ENCODE measurements around the gene GFRA4.

The GFRA4 gene

DNA sequence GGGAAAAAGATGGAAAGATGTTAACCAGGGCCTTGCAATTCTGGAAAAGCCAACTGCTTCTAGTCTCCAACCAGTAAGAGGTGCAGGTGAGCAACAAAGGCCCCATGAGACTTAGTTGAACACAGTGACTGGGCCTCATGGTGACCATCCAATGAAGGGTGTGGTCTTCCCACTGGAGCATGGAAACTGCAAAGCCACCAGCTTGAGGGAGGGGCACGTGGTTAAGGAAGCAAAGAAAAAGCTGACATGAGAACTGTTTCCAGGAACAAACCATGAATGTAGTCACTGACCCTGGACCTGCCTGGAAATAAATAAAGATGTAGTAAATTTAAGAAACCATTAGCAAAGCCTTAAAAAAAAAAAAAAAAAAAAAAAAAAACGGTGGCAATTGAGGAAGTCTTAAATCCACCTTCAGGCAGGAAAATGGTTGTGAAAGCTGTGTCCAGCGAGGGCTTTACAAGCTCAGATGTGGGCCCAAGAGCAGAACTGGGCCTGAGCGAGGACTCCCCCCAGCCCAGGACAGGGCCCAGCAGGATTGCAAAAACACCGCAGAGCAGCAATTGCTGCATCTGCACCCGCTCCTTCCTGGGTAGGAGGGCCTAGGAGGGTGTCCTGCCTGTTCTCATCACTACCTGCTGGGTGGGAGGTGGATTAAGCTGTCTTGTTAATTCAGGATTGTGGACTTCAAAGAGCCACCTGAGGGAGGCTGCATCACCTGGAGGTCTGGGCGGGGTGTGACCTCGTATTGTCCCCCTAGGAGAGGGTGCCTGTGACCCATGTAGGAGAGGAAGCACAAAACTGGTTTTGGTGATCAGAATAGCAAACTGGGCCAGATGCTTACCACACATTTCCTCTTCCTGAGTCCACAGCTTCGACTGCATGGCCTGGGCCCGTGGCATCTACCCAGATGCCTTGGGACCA lies 10.3 kb downstream of the GFRA4 start:
- DNase-seq (ENCODE audit: low spot score) = no peak

DNA sequence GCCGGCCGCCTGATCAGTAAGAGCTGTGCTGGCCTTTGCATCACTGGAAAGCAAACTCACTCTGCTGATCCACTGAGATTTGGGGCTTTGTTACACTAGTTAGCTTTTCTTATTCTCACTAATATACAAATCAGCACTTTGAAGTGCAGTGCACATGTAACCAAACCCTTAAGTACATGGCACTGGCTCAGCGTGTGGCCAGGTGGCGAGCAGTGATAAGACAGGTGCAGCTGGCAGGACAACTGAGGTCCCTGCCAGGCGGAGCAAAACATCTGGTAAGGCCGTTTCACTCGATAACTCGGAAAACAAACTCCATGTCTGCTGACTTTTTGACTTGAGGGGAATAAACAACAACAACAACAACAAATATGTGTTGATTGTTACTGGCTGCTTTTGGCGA lies 11.0 kb downstream of the GFRA4 start:
- DNase-seq (ENCODE audit: low spot score) = no peak

DNA sequence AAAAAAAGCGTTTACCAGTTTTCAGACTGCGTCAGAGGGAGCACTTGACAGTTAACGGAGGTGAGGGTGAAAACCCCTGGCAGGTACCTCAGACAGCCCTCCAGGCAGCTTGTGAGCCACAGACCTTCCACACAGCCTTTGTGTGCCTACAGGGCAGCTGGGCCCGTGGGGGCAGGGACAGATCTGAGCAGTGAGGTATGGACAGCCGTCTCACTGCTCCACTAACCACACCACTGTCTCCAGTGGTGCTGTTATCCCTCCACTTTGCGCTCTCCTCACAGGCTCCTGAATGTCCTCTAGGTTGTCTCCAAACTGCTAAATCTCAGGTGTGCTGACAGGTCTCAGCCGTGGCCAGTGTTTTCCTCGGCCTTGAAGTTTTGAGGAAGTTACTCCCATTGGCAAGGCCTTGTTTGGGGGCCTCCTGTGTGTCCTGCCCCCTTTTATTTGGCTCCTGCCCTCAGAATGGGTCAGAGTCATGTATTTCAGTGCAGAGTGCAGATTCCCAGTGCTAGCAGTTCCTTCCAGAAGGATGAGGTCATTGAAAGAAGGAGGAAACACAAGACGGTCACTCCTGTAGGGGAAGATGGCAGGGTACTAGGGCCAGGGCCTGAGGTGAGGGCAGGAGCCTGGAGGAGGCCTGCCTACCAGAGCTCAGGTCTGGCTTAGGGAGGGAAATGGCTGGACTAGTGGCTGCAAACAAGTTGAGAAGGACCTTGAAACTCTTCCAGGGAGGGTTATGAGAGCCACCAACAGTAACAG lies 11.8 kb downstream of the GFRA4 start:
- no peak for DNase-seq (ENCODE audit: low spot score)

DNA sequence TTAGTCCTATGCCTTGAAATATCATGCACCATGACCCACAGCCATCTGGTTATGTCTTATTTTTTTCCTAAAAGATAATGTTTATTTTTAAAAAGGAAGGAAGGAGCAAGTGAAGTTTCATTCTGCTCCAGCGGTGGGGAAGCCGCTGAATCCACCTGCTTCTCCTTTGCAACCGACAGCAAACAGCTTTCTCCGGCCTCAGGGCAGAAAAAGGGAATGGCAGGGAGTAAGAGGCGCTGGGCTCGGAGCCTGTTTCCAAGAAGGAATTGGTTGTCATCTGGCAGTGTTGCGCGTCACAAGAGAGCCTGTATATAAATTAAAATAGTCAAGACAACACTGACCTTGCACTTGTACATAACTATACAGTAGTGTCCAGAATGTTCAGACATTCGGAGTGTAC lies 14.2 kb downstream of the GFRA4 start:
- no peak for DNase-seq (ENCODE audit: low spot score)

DNA sequence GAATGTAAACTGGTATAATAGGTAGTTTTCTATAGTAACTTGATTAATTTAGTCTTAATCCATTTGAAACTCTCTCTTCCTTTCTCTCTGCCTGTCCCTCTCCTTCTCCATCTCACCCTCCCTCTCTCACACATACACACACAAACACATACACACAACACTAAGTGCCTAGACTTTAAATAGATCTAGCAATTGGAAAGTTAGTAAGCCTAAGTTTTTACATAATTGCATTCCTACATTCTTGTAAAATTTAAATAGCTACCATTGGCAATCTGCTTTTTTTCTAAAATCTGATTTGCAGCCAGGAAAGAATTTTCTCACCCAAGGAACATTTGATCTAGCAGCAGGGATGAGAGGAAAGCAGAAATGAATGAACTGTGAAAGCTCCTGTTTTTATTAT lies 15.7 kb downstream of the GFRA4 start:
- DNase-seq (ENCODE audit: low spot score) = no peak

DNA sequence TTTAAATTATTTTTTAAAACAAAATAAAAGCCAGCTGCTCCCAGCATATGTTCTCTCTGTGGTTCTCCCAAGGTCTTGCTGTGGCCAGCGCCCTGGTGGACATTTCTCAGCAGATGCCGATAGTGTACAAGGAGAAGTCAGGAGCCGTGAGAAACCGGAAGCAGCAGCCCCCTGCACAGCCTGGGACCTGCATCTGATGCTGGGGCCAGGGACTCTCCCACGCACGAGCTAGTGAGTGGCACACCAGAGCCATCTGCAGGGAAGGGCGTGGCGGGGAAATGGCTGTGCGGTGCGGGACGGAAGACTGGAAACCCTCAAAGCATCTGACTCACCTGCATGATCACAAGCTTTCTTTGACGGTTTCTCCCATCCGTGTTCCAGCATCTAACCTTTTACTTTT lies 16.5 kb downstream of the GFRA4 start:
- DNase-seq (ENCODE audit: low spot score) = no peak

DNA sequence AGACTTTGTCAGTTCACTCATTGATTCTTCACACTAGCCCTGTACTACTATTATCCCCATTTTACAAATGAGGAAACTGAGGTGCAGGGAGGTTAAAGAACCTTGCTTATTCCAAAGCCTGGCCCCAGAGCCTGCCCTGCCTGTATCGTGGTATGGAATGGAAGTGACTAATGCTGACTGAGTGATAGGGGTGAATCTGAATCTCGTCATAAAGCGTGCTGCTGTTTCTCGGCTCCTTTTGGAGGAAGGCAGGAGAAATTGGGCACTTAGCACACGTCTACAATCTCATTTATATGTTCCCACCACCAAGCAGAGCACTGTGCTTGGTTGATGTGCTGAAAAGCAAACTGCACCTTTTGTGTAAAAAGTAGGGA lies 17.1 kb downstream of the GFRA4 start:
- no peak for DNase-seq (ENCODE audit: low spot score)

DNA sequence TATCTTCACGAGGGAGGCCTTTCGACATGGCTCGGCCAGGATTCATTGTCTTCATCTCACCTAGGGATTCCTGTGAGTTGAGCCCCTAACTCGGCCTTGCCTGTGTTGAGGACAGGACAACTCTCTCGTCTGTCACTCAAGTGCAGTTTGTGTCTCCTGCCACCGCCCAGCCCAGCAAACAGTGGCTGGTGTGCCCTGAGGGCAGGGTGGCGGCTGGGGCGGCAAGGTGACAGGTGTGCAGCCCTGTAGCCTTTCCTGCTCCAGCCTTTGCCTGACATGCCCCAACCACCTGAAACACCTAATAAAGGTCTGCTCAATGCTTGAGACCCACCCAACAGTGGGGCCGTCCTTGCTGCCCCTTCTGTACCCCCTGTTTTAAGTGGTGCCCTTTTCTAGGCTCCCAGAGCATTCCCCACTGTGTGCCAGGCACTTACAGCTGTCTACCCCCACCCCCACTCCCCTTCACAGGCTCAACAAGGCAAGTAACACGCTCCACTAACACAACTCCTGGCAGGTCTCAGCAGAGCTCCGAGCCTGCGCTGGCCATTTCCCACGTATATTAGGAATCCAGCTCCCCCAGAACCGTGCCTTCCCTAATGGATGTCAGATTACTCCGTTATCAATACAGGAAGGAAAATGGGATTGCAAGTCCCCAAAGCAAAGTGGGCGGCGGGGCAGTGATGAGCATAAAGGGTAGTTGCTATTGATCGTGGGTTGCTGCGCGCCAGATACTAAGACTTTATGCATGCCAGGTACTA lies 17.7 kb downstream of the GFRA4 start:
- no peak for DNase-seq (ENCODE audit: low spot score)

DNA sequence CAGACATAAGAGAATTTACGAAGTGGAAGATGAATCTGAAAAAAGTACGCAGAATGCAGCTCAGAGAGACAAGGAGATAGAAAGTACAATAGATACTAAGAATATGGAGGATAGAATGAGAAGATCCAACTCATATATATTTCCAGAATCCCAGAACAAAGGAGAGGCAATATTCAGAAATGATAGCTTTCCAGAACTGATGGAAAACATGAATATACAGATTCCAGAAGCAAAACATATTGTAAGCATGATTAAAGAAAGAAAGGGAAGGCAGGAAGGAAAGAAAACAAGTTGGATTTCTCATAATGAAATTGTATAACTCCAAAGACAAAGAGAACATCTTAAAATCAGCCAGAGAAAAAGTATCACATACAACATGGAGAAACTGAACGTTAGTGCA lies 22.9 kb downstream of the GFRA4 start:
- no peak for DNase-seq (ENCODE audit: low spot score)

DNA sequence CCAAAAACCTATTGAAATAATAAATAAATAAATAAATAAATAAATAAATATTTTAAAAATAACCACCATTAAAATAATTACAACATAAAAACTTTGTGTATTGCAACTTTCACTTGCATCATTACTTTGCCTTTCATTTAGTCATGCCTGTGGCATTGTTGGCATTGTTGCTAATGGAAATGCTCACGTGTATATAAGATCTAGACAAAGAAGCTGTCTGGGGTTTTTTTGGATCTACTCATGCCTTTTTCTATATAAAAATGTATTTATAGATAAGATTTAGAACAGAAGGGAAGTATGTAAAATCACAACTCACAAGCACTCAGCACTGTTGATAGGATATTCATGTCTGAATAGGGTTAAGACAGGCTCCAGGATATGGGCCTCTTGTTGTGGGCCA lies 27.9 kb downstream of the GFRA4 start:
- no peak for DNase-seq (ENCODE audit: low spot score)

DNA sequence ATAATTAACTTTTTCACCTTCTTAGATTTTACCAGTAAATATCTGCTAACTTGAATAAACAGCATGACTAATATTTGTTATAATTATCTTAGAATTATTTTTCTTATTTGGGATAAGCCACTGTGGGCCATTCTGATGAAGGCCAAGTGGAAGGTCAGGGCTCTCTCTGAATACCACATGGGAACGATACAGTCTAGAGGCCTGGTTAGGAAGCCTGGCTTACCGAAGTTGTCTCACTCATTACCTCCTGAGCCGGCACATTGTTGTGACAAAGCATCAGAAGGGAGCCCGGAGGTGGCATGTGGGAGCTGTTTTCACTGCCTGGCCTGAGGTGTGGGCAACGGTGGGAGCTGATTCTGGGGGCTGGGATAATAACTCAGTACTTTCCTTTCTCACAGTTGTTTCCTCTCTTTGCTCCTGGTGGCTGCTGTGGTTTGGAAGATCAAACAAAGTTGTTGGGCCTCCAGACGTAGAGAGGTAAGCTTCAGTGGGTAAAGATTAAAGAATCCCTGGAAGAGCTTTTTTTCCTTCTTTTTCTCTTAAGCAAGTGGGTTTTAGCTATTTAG lies 29.2 kb downstream of the GFRA4 start:
- DNase-seq (ENCODE audit: low spot score) = no peak

DNA sequence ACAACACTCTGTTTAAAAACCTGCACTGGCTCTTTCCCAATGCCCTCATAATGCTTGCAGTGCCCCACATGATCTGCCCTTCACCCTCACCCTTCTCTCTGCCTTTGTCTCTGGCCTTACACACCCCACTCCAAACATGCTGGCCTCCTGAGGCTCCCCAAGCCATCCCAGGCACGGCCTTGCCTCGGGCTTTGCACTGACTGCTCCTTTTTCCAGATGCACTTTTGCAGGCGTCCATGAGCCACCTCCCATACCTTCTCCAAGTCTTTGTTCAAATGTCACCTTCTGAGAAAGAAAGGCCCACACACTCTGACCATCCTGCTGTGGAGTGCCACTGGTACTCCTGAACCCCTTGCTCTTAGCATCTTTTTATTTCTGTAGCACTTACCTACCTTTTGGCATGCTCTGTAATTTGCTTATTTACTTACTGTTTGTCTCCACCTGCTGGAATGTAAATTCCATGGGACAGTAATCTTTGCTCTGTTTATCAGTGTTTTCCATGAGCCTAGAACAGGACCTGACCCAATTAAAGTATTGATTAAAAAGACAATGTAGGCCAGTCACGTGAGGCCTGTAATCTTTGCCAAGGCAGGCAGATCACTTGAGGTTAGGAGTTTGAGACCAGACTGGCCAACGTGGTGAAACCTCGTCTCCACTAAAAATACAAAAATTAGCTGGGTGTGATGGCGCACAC lies 30.7 kb downstream of the GFRA4 start:
- DNase-seq (ENCODE audit: low spot score) = no peak

DNA sequence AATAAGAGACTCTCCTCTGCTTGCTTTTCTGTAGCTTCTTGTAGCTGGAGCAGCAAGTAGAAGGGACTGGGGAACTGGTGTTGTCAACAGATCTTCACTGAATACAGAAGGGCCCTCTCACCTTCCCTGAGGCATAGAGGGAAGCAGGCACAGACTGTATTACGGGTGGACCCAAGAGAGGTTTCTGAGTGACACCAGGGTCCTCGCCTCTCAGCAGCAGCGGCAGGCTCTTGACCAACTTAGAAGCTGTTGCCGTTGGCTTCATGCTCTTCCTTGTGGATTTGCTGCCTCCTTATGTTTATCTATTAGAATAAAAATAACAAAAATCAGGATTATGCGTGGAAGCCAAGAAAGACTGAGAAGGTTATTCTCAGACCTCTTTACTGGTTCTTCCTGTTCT lies 31.7 kb downstream of the GFRA4 start:
- no peak for DNase-seq (ENCODE audit: low spot score)

DNA sequence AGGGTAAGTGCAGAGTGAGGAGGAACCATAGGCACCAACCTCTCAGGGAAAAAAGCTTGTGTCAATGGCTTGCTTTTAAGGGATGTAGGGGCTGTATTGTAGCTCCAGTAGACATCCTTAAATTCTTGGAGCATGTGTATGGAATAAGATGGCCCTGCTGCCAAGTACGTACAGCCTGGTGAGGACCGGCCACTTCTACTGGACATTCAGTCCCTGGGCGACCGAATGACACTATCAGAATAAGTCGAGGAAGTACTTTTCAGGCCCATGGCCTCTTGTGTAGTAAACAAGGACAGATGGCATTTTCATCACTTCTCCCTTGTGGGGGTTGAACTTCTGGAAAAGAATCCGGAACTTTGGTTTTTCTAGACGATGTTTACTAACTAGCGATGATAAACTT lies 32.8 kb downstream of the GFRA4 start:
- DNase-seq (ENCODE audit: low spot score) = no peak

DNA sequence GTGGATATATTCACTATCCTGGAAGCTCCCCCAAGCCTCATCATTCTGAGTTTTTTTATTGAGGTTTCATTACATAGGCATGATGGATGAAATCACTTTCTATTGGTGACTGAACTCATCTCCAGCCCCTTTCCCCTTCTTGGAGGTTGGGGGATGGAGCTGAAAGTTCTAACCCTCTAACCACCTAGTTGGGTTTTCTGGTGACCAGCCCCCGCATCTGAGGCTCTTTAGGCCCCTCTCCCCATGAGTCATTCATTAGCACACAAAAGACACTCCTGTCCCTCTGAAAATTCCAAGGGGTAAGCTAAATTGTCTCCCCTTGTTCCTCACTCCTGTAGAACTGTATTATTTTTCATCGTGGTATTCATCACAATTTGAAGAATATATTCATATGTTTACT lies 33.3 kb downstream of the GFRA4 start:
- no peak for DNase-seq (ENCODE audit: low spot score)

DNA sequence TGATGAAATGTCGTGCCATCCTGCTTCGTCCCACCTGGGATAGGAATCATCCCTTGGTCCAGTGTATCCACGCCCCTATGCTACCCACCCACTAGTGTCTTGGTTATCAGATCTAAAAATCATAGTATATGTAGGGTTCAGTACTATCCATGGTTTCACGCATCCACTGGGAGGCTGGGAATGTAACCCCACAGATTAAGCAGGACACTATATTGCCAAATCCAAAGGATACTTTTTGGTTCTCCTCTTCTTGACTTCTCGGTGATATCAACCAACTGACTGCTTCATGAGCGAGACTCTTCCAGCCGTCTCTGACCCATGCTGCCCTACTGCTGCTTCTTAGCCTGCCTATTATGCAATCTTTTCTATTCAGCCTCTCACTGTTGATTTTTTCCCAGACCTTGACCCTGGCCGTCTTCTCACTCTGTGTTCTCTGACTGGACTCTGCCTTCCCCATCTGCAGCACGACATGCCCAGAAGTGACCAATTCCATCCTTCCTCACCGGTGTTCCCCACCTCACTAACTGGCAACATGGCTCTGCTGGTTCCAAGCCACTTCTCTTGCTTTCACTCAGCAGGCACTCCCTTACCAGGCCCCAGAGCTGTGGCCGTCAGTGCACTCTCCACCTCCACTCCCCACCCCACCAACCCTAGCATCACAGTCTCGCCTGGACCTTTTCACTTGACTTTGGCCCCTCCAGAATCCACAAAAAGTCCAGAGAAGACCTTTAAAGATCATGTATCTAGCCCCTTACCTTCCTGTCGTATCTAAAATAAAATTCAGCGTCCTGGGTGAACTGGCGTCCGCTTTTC lies 34.5 kb downstream of the GFRA4 start:
- no peak for DNase-seq (ENCODE audit: low spot score)

DNA sequence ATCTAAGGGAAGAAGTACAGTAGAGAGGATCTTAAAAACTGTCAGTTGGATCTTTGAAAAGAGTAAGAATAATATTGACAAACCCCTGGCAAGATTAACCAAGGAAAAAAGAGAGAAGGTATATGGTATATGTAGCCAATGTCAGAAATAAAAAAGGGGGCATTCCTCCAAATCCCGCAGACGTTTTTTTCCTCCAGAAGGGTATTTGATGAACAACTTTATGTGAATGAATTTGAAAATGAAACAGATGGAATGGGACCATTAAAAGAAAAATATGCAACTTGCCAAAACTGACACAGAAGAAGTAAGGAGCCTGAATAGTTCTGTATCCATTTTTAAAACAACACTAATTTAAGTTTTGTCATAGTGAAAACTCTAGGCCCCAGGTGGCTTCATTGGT lies 35.7 kb downstream of the GFRA4 start:
- DNase-seq (ENCODE audit: low spot score) = no peak

DNA sequence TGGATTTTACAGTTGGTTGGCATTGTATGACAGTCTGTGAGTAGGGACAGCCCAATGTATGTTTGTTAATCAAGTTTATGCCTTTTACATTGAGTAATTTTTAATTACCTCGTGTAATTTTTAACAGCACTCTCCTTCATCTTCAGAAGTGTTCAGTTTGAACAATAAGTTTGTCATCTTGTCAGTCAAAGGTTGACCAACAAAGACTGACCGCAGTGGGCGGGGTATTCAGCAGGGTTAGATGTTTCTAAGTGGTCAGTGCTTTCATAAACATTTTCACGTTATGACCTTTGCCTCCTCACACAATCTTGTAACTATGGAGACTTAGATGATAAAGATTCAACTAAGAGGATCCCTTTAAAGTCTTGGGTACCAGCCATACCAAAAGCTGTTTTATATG lies 40.8 kb downstream of the GFRA4 start:
- DNase-seq (ENCODE audit: low spot score) = no peak

DNA sequence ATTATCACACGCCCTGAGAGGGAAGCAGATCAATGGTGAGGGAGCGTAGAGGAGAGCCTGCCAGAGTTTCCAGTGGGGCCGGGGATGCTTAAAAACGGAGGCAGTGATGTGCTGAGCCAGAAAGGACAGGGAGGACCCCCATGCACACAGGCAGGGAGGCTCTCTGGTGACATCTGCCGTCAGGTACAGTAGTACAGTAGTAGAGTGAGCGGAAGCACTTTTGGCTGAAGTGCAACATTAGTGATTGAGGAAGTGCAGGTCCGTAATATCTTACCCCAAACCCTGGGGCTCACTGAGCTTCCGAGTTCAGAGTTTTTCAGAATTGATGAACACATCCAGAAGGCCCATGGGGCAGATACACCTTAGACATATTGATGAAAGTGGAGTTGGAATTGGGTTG lies 42.1 kb downstream of the GFRA4 start:
- DNase-seq (ENCODE audit: low spot score) = no peak

DNA sequence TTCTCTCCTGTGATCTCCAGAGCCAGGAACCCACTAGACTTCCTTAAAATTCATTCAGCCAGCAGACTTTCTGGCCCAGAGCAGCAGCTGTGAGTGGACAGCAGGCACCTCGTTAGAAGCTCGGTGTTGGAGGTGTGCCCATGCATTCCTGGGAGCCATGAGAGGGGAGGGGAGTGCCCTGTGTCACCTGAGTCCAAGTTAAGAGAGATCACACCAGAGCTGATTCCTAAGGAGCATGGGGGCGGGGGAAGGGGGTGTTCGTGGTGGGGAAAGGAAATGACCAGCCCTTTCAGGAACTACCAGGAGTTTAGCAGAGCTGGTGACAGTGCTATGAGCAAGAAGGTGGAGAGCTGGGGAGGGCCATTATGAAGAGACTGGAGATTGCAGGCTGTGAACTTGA lies 46.9 kb downstream of the GFRA4 start:
- no peak for DNase-seq (ENCODE audit: low spot score)

All from CD4-positive, alpha-beta T cell treated with Interleukin-2 at 100 ng/mL for 4 hours (primary cell).